Measurements from ENCODE around the gene EXOSC2.

The EXOSC2 gene, protein sequence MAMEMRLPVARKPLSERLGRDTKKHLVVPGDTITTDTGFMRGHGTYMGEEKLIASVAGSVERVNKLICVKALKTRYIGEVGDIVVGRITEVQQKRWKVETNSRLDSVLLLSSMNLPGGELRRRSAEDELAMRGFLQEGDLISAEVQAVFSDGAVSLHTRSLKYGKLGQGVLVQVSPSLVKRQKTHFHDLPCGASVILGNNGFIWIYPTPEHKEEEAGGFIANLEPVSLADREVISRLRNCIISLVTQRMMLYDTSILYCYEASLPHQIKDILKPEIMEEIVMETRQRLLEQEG

DNA sequence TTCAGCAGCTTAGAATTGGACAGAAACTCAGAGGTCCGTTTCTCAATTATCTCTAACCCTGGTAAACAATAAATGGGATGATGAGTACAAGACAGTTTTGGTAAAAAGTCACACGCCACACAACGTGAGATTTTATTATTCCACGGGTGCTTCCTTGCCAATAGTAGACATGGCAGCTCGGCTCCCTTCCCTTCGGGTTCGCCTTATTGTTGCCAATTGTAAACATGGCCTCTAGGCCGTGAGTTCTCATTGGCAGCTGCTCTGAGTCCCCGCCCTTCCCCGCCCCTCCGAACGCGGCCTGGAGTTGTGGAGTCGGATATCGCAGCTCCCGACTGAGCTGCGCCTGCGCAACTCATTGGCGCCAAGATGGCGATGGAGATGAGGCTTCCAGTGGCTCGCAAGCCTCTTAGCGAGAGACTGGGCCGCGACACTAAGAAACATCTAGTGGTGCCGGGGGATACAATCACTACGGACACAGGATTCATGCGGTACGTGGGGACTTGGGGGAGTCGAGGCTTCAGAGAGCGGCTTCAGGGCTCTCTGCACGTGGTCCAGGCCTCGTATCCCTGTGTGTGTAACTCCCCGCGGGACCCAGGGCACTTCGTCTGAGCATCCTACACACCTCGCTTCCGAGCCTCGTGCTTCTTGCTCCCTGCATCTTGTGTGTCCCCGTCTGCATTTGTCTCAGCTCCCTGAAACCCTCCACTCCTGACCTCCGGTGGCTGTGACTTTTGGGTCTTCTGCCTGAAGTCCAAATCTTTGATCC lies at the start of gene EXOSC2:
Gene EXOSC2, plus strand, starts transcription at position 355 of the 766 bp plus-strand sequence. Its CDS starts 12 bp downstream, at position 367.
- DNase-seq: peak; percentile 95

DNA sequence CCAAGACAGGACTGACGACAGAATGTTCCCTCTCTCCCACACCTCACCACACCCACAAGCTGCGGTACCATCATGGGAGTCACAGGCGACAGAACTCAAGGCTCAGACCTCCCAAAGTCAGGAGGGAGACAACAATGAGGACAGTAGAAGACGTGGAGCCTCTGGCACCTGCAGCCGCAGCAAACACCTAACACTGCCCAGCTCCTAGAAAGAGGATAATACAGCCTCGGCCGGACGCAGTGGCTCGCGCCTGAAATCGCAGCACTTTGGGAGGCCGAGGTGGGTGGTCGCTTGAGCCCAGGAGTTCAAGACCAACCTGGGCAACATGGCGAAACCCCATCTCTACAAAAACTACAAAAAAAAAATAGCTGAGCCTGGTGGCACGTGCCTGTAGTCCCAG lies 42.4 kb upstream of the EXOSC2 start:
- no peak for DNase-seq

DNA sequence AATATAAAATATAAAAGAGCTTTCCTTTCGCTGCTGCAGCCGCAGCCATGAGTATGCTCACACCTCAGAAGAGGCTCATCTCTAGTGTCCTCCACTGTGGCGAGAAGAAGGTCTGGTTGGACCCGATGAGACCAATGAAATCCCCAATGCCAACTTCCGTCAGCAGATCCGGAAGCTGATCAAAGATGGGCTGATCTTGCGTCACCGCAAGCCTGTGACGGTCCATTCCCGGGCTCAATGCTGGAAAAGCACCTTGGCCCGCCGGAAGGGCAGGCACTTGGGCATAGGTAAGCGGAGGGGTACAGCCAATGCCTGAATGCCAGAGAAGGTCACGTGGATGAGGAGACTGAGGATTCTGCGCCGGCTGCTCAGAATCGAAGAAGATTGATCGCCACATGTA lies 41.8 kb upstream of the EXOSC2 start:
- DNase-seq: no peak

DNA sequence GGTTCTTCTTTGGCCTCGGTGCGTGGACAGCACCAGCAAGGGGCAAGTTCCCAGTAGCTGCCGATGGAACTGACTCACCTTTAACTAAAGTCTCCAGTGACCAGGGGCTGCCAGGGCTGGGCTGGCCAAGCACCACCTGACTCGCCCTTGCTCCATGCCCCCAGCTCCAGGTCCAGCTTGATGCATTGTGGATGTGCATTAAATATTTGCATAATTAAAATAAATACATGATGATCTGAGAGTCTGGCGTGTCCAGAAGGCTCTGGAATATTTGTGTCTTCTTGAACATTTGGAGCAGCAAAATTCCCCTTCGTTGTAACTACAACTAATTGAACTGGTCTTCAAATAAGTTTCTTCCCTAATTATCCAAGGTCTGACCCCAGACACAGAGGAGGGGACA lies 38.7 kb upstream of the EXOSC2 start:
- DNase-seq: no peak

DNA sequence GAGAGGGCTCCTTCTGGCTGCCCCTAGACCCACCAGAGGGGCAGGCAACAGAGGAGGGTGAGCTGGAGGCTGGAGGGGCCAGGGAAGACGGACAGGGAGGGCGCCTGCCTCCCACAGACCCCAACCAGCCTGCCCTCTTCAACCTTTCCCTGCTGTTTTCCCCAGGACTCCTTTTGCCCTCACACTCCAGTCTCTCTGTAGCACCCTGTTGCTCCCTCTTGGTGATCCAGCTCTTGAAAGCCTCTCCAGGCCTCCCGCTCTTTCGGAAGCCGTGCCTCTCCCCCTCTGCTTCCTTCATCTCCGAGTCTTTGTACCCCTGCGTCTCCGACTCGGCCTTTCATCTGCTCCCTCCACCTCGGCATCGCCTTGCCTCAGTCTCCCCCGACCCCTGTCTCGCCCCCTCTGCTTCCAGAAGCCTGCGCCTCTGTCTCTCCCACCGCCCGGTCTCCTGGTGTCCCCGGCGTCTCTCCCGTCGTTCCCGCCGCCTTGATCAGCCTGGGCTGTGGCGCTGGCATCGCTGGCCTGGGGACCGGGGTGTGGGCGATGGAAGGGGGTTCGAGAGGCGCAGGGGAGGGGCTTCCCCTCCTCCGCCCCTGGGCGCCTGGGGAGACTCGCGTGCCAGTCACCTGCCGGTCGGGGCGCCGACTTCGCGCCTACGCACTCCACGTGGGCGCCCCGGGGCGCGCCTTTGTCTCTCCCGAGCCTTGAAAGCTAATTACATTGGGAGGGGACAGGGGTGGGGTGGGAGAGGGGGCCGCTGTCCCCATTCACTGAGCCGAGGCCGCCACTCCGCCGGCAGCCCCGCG lies 34.5 kb upstream of the EXOSC2 start:
- DNase-seq: no peak

DNA sequence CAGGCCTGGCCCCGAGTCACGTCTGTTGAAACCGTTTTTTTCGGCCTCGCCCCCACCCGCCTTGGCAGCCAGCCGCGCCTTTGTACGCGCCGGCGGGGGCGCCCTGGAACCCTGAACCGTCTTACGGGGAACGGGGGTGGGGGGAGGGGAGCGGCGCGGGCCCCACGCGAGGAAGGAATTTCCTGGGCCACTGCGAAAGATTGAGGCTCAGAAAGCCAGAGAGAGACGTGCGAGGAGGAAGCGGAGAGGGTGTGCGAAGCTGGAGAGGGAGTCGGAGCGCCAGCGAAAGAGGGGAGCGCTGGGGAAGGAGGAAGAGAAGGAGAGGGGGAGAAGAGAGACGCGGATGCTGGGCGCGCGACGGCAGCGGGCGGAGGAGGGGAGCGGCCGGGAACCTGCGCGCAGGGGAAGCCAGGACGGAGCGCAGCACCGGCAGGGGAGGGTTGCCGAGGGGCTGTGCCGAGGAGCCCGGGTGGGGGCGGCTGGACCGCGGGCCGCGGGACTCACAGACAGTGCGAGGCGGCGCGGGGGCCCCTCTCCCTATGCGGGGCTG lies 33.8 kb upstream of the EXOSC2 start:
- DNase-seq: no peak

DNA sequence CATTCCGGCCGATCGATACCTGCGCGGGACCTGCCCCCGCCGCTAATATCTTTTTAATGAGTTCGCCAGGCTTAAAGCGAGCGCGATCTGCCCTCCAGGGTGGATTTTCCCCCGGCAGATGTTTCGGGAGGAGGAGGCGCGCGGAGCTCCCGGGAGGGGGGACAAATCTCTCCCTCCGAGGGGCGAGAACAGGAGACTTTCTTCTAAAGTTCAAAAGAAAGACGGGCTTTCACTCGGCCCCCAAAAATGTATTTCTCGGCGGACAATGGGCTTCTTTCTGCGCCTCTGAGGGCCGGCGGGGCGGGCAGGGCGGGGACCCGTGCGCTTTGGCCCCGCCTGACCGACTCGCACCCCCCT lies 33.3 kb upstream of the EXOSC2 start:
- no peak for DNase-seq

DNA sequence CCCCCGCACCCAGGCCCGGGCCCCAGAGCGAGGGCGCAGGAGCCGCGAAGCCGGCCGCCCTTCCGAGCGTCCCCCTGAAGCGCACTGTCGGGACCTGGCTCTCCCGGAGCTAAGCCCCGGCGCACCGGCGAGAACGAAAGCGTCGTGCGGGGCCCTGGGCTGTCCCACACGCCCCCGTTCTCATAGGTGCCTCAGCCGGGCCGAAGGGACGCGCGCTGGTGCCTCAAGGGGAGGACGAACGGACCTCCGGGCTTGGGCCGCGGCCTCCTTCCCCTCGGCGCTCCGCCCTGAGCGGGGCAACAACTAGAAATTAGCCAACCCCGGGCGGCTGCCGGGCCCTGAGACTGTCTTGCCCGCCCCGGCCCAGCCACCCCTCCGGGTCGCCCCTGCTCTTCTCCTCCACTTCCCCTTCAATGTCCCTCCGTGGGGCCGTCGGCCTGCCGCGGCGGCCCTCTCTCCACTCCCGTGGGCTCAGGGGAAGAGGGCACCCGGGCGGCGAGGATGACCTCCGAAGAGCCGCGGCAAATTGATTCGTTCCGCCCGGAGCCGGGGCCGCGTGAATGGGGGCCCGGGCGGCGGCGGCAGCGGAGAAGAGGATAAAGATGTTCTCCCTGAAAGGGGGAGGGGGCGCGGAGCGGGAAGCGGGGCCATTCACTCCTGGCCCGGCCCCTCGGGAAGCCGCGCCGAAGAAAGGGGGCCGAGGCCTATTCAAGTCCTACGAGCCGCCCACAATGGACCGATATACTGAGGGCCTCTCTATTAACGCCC lies 32.7 kb upstream of the EXOSC2 start:
- no peak for DNase-seq

DNA sequence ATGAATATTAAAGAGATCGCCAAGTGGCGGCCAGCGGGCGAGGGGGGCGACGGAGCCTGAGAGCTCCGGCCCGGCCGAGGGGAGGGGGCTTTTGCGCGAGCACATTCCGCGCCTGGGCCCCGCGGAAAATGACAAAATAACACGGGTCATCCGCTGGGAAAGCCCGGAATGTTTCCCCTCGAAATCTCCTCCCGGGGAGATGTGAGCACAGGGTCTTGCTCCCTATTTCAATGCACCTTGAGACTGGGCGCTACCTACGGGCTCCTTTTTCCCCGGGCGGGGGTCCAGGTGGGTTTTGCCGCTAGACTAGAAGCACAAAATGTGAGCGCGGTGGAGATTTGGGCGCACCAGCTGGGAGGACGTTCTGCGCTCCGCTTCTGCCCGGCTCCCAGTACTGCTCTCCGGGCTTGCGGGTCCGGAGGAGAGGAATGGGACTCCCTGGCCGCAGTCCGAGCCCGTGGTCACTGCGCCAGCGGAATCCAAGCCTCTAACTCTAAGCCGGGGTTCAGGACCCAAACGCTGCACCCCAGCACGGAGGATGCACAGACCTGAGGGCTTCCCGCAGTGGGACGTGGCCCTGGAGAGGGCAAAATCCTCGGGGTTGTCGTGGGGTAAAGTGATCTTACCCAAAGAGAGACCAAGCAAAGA lies 32.0 kb upstream of the EXOSC2 start:
- DNase-seq: no peak

DNA sequence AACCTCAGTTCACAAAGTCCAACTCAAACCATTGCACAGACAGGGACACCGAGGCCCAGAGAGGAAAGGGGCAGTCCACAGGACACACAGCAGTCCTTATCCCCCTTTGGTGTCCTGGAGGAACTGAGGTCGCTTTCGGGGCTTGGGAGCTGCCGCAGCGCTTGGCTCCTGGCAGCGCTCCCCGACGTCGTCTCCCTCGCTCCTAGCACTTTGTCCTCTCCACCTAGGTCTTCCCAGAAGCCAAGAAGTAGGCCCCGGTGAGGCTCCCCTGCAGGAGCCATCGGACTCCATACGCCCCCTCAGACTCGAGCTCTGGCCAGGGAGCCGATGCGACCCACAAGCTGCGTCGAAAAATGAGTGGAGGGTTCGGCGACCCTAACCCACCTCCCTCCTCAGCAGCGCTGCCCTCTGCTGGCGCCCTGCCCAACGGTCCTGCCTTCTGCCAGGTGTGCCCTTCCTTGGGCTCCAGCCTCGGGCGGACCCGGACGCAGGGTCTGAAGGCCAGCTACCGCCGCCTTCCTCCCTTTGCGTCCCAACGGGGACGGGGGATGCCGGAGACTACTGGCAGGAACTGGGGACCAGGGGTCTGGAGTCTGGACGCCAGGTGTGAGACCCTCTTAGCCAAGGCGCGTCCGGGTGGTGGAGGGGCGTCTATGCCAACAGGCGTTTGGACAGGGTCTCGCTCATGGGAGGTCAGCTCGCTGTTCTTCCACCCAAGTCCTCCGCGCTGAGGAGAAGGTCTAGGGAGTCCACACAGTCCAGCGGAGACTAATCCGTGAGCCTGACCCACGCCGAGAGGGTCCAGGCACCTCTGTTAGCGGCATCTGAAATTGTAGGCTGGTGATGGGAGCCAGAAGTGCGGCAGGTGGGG lies 31.2 kb upstream of the EXOSC2 start:
- DNase-seq: no peak

DNA sequence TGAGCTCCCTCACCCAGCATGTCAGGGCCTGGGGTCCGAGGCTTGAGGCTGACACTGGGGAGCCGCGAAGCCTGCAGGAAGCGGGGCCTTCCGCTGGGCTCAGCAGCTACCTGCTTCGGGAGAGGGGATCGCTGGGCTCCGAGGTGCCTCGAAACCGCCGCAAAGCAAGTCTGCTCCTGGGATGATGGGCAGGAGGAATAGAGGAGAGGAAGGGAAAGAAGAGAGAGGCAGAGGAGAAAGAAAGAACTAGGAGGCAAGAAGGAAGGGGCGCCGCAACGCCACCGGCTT lies 30.7 kb upstream of the EXOSC2 start:
- DNase-seq: no peak

DNA sequence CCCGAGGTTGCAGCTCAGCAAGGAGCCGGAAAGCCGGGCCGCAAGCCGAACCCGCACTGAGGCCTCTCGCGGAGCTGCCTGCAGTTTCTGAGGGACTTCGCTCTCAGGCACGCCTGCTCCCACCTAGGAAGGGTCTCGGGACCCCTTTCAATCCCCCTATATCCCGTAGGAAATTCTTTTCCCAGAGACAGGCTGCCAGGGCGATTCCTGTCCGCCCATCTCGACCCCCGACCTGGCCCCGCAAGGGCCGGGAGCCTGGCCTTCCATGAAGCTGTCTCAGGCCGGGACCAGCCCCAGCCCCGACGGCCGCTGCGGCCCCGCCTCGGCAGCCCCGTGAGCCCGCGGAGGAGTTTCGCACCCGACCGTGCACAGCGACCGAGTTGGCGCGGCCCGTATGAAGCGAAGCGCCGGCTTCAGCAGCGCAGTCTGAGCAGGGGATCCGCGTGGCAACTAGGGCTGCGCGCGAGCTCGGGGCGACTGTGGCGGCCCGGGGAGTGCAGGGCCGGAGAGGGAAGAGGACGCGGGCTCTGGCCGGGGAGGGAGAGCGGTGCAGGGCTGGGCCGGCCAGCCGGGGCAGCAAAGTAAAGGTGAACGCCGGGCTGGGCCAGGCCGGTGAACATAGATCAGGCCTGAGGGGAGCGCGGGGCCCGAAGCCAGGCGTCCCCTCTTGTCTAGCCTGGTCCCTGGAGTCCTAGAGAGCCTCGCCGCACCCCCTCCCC lies 30.2 kb upstream of the EXOSC2 start:
- DNase-seq: no peak

DNA sequence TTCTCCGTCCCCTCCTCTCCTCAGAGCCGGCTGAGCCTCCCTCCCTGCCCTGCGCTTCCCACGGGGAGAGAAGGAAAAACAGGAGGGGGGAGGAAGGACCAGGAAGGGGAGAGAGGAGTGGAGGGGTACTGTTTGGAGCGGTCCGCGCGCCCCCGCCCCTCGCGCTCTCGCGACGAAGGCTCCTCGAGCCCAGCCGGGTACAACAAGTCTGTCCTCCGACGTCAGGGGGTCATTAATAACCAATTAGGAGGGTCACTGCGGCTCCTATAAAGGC lies 29.7 kb upstream of the EXOSC2 start:
- no peak for DNase-seq

DNA sequence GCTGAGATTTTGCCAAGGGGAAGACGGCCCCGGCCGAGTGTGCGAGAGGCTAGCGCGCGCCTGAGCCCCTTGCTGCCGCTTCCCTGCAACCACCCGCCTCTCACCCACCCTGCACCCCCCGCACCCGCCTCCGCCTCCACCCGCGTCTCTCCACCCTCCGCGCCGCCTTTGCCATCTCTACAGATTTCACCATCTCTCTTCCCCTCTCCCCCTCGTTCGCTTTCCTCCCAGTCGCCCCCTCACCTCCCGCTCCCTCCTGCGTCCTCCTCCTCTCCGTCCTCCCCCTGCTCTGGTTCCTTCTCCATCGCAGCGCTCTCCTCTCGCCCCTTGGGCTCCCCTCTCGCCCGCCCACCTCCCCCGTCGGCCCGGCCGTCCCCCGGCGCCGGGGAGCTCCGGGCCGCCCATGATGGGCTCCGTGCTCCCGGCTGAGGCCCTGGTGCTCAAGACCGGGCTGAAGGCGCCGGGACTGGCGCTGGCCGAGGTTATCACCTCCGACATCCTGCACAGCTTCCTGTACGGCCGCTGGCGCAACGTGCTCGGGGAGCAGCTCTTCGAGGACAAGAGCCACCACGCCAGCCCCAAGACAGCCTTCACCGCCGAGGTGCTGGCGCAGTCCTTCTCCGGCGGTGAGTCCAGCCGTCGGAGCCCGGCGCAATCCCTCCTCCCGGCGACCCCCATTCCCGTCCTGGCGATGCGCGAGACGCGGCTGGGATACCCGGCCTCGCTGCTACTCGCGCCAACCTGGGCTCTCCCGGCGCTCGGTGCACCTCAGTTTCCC lies 29.1 kb upstream of the EXOSC2 start, which contains the start of gene PRDM12:
Gene PRDM12, plus strand, starts transcription at position 344 of the 778 bp plus-strand sequence. Its CDS starts 60 bp downstream, at position 404.
- no peak for DNase-seq

DNA sequence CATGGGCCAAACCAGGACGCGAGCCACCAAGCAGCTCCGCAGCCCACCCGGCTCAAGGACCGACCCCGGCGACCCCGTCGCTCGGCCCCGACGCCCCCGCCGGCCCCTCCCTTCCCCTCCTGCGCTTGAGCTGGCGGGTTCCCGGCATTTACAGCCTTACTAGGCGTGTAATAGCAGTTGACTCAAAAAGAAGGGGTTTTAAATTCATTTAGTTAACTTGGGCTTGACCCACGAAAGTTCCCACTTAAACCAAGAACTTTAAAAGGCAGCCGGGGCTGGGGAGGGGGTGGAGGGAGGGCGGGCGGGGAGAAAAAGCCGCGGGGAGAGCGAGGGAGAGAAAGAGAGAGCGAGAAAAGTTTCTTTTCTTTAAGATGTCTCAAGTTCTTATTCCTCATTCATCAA lies 28.6 kb upstream of the EXOSC2 start:
- DNase-seq: no peak

DNA sequence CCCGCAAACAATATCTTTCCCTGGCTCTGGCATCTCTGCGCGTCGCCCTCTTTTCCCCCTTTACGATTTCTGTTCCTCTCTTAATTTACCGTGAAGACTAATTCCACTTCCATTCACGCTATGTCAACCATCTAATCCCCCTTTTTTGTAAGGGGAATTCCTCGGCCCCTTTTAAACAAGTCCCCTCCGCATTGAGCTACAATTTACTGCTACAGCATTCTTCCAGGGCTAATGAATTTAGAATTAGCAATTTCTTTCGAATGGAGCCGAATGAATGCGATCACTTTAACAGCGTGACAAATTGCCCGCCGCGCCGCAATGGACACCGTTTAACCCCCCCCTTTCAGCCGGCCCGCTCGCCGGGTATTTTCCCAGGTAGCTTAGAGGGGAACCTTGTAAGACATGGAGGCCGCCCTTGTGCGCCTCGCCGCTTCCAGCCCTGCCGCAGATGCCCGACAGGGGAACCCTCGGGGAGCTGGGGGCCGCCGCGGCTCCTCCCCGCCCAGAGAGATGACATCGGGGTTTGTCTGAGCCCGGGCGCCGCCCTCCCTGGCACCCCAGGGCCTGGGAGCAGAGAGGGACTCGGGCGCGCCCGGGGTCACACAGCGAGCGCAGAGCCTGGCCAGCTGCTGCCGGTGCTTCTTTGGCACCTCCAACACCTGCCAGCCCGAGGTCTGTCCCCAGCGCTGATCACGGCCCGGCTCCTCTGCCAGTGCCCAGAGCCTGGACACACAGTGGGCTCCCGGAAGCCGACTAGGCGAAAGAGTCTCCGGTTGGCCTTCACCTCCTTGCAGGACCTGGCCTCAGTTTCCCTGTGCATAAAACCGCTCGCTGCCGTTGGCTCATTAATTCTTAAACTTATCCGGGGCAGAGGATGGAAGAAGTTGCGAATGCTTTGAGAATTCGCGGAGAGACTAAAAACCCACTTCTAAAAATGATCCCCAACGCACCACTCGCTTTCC lies 27.9 kb upstream of the EXOSC2 start:
- no peak for DNase-seq

DNA sequence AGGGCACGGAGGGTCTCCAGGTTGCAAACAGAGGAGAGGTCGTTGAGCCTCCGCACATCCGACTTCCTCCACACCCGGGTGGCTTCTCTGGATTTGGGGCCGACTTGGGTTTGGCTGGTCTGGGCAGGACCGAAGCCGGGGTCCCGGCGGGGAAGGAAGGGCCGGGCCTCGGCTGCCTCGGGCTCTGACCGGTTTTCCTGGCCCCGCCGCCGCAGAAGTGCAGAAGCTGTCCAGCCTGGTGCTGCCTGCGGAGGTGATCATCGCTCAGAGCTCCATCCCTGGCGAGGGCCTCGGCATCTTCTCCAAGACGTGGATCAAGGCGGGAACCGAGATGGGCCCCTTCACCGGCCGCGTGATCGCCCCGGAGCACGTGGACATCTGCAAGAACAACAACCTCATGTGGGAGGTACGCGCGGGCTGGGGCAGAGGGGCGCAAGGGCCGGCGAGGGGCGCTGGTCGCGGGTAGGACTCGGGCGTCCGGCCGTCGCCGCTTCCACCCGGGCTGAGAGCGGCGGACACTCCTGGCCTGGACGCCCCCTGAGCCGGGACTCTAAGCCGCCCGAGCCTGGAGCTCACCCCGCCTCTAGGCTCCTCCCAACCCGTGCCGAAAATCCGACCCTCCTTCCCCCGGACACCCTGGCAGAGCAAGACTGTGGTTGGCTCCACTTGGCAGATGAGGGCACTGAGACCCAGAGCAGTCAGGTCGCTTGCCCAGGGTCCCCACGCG lies 27.0 kb upstream of the EXOSC2 start:
- DNase-seq: no peak

DNA sequence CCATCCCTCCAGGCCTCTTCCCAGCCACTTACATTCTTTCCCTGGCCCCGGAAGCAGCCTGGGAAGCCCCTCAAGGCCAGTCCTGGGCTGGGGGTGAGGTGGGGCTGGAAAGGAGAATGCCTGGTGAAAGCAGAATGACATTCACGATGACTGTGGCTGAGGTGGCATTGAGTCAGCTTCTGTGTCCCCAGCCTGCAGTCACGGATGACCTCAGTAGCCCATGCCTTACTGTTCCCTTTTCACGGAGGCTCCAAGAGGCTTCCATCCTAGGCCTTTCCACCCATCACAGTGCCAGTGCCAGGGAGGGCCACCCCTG lies 26.5 kb upstream of the EXOSC2 start:
- no peak for DNase-seq
